ENCODE results near the gene ARL6IP4. TPM values are rescaled to one million over a fixed set of nuclear protein-coding genes. Genes with fewer than 3 reads are reported as not detected.

The ARL6IP4 gene
- total and polyA plus RNA-seq, 10 of the 15 experiments (the other 5 are each of a cell fraction or from before 2014, with no cell fraction given) = 2.5 to 320 (median 188) TPM

DNA sequence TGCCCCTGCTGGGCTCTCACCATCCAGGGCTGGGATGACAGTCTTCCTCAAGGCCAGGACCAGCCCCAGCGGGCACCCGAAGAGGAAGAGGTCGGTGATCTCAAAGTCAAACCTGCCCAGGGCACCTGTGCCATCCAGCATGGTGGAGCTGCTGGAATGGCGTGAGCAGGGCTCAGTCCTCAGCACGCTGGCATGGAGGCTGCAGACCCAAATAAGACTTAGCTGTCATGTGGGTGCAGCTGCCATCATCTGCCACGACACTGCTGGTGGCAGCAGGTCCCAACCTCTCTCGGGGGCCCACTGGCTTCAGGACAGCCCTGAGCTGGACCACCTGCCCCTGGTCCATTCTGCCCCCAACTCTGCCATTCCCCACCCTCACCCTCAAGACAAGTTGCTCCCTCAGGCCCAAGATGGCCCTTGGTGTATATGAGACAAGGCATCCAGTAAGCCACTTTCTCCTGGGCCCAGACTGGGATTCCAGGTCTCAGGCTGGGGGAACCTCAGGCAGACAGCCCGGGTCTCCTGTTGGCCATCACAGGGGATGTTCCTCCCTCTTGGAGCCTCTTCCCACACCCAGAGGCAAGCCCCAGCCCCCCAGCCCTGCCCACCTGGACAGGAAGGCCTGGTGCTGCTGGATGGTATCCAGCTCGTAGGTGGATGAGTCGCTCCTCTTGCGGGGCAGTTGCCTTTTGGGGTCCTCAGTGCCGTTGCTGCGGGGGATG, 14.5 kb downstream of the ARL6IP4 start:
- H3K27me3 ChIP-seq (replicated peaks in 1 of 2; ENCODE audit: control insufficient read depth in 2 of 2, insufficient read depth in 2 of 2, low read length in 1 of 2) = no peaks in the 10 kb centered on the region; a peak in 1 of 4 replicates
- H3K27ac ChIP-seq (ENCODE audit: control insufficient read depth, insufficient read depth) = no peak overlapping the region
- TF ChIP-seq SPI1 (IDR thresholded peaks at IDR 0.05; ENCODE audit: borderline replicate concordance, insufficient read depth, low read depth, low read length) = no peak
- no peak for TF ChIP-seq ZZZ3 (IDR thresholded peaks at IDR 0.05; ENCODE audit: control insufficient read depth, insufficient read length, low read depth)
- TF ChIP-seq, protein P1, sequence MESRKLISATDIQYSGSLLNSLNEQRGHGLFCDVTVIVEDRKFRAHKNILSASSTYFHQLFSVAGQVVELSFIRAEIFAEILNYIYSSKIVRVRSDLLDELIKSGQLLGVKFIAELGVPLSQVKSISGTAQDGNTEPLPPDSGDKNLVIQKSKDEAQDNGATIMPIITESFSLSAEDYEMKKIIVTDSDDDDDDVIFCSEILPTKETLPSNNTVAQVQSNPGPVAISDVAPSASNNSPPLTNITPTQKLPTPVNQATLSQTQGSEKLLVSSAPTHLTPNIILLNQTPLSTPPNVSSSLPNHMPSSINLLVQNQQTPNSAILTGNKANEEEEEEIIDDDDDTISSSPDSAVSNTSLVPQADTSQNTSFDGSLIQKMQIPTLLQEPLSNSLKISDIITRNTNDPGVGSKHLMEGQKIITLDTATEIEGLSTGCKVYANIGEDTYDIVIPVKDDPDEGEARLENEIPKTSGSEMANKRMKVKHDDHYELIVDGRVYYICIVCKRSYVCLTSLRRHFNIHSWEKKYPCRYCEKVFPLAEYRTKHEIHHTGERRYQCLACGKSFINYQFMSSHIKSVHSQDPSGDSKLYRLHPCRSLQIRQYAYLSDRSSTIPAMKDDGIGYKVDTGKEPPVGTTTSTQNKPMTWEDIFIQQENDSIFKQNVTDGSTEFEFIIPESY (IDR thresholded peaks at IDR 0.05) = no peak
- TF ChIP-seq KLF5 (IDR thresholded peaks at IDR 0.05; ENCODE audit: partially characterized antibody) = no peak
- no peak for TF ChIP-seq TBL1XR1 (IDR thresholded peaks at IDR 0.05; ENCODE audit: low read depth, low read length)
- no peak for TF ChIP-seq CBX5 (IDR thresholded peaks at IDR 0.05; ENCODE audit: low read depth)
- TF ChIP-seq MEF2B (IDR thresholded peaks at IDR 0.05; ENCODE audit: partially characterized antibody, poor library complexity, severe bottlenecking) = no peak
- TF ChIP-seq YY1 (IDR thresholded peaks at IDR 0.05; ENCODE audit: low read depth, low read length) = no peak
- TF ChIP-seq, protein P2, sequence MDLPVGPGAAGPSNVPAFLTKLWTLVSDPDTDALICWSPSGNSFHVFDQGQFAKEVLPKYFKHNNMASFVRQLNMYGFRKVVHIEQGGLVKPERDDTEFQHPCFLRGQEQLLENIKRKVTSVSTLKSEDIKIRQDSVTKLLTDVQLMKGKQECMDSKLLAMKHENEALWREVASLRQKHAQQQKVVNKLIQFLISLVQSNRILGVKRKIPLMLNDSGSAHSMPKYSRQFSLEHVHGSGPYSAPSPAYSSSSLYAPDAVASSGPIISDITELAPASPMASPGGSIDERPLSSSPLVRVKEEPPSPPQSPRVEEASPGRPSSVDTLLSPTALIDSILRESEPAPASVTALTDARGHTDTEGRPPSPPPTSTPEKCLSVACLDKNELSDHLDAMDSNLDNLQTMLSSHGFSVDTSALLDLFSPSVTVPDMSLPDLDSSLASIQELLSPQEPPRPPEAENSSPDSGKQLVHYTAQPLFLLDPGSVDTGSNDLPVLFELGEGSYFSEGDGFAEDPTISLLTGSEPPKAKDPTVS (IDR thresholded peaks at IDR 0.05; ENCODE audit: low read depth, low read length) = no peak
- no peak for ATAC-seq
- in situ Hi-C loops (cut with MboI) (no loop called here), intact Hi-C loops (cut with micrococcal nuclease; ENCODE audit: unreplicated experiment) (no loop called here)
- no peaks in the 10 kb centered on the region for H3K36me3 ChIP-seq (ENCODE audit: control insufficient read depth in 2 of 2, insufficient read depth in 2 of 2, low read length in 1 of 2)
- BruUV-seq (replicated peaks) = no TSS peak
- no peak for DNase-seq (ENCODE audit: low read depth, low spot score)
- no peaks in the 10 kb centered on the region for H3K9me3 ChIP-seq (replicated peaks; ENCODE audit: control insufficient read depth, insufficient read depth, low read length)
- no peaks in the 10 kb centered on the region for H4K20me1 ChIP-seq (ENCODE audit: control insufficient read depth, insufficient read depth)
- no peak overlapping the region for H3K4me3 ChIP-seq
- H3K9ac ChIP-seq (ENCODE audit: control insufficient read depth, insufficient read depth, low read length) = no peak overlapping the region
- ChIA-PET RAD21 (ENCODE audit: unreplicated experiment) (no interaction called here), POLR2A (interaction anchor here (0.5 to 1.0 kb wide), 3 partner anchors 91 to 1708 kb away, joined by 3 to 7 read pairs (median 4); no protein-coding TSS in a partner anchor), SMC1A (ENCODE audit: uncharacterized antibody, unreplicated experiment) (no interaction called here), CTCF (interaction anchor here (2.7 kb wide), 1 partner anchor 243 kb away, joined by 11 read pairs; no protein-coding TSS in a partner anchor)
- WGBS (ENCODE audit: insufficient coverage, insufficient replicate concordance, low lambda C conversion rate, missing lambda C conversion rate) = 62% methylated on average over 11 of the region's 13 CpGs
- FAIRE-seq = no peak
- H3K79me2 ChIP-seq (ENCODE audit: control insufficient read depth, insufficient read depth, low read length) = no peaks in the 10 kb centered on the region
- no peak overlapping the region for H3K4me2 ChIP-seq (ENCODE audit: control insufficient read depth, insufficient read depth)
- peaks cover 9% of the 10 kb centered on the region for H3K4me1 ChIP-seq (ENCODE audit: control insufficient read depth, insufficient read depth, low read length)
- H2AFZ ChIP-seq (ENCODE audit: control insufficient read depth, low read depth, low read length) = no peak overlapping the region

All from GM12878 (cell line).